Kidney (tissue), 14 donors: Measurements from ENCODE around the gene CLDN11. TPM values are rescaled to one million over a fixed set of nuclear protein-coding genes. Genes with fewer than 3 reads are reported as not detected.

Experiments used
- DNase-seq, 5 donors: peaks; one replicate each; pipeline ENCODE4 v3.0.0-alpha.2; 2013 to 2020
- FAIRE-seq: peaks from 2 replicates; lab custom pipeline; 2012; peaks lifted over from hg19 to GRCh38; lab: Jason Lieb, UNC
- H3K27ac ChIP-seq, 2 donors: one replicate each; pipeline ENCODE4 v1.7.0; 2013; ENCODE audit warnings: low read depth in 2 of 2, low read length in 2 of 2, inconsistent platforms in 1 of 2
- H3K27me3 ChIP-seq: one replicate; pipeline ENCODE4 v1.7.1; 2013; ENCODE audit warnings: low read length, inconsistent platforms; ENCODE audit not compliant: control insufficient read depth, insufficient read depth
- H3K36me3 ChIP-seq, 3 donors: one replicate each; pipeline versions ENCODE4 v1.7.0 to v1.7.1; 2013; ENCODE audit warnings: low read length in 3 of 3, control low read depth in 1 of 3, inconsistent platforms in 1 of 3; ENCODE audit not compliant: insufficient read depth in 3 of 3, control insufficient read depth in 2 of 3
- H3K4me1 ChIP-seq, 3 donors: one replicate each; pipeline versions ENCODE4 v1.7.0 to v1.7.1; 2013; ENCODE audit warnings: low read length in 3 of 3, inconsistent platforms in 1 of 3, low read depth in 1 of 3; ENCODE audit not compliant: control insufficient read depth in 2 of 3, insufficient read depth in 2 of 3
- H3K4me3 ChIP-seq, 3 donors: one replicate each; pipeline versions ENCODE4 v1.7.0 to v1.8.1; 2013; ENCODE audit warnings: low read length in 3 of 3, control low read depth in 1 of 3, inconsistent platforms in 1 of 3
- H3K9ac ChIP-seq, 3 donors: one replicate each; pipeline versions ENCODE4 v1.7.0 to v1.7.1; 2013; ENCODE audit warnings: low read length in 3 of 3, control low read depth in 1 of 3, inconsistent platforms in 1 of 3
- H3K9me3 ChIP-seq, 3 donors: one replicate each; pipeline versions ENCODE4 v1.7.0 to v1.7.1; 2013; ENCODE audit warnings: low read length in 3 of 3, control low read depth in 1 of 3, inconsistent platforms in 1 of 3; ENCODE audit not compliant: control insufficient read depth in 2 of 3, insufficient read depth in 1 of 3
- CTCF ChIP-seq: IDR thresholded peaks from 3 replicates; pipeline ENCODE4 v1.5.1; 2012; ENCODE audit warnings: mild to moderate bottlenecking, moderate library complexity, borderline replicate concordance; ENCODE audit not compliant: insufficient read depth; ENCODE audit errors: extremely low read depth
- intact Hi-C: fragments of 100-400 bp; cut with DNase I; formaldehyde crosslinking; loops from one replicate; pipeline ENCODE4 v1.11.1; 2022
- polyA plus RNA-seq: library from polyadenylated mRNA; stranded (reverse); fragments of 350-450 nt; fragmentation: Illumina TruSeq; extraction: RNeasy Lipid Tissue Mini Kit (QIAGEN cat#74804); gene quantifications from one replicate; pipeline ENCODE4 v1.2.3, GENCODE V29; 2014; ENCODE audit warnings: low read depth, low replicate concordance; ENCODE audit not compliant: insufficient read depth
- total RNA-seq: library from RNA; stranded (reverse); fragmentation: NEBNext Ultra II Directional; extraction: Animal tissue kit (Norgen Biotek cat#: 25700); gene quantifications from one replicate; pipeline ENCODE4 v1.2.1, GENCODE V29; 2021
- donor health status: control.
- donor health status: control.
- donor health status: control.
- donor health status: control.
- donor health status: control.
- donor health status: DM: yes; HTN: yes; CAD: no.
- donor health status: Normal renal cell carcinoma (clear cell type).

Gene CLDN11
- total and polyA plus RNA-seq, 2 donors from 2014 or later = 1.6 to 2.4 TPM

- no peaks in the 10 kb centered on the region for H3K36me3 ChIP-seq
- no peak overlapping the region for H3K9ac ChIP-seq
- intact Hi-C loops = no loop called here
- H3K27ac ChIP-seq = no peak overlapping the region
- no peak for TF ChIP-seq CTCF
- DNase-seq (peak in 1 of 5 donors; percentile 32), FAIRE-seq (no peak)
- H3K9me3 ChIP-seq = no peaks in the 10 kb centered on the region
- no peaks in the 10 kb centered on the region for H3K27me3 ChIP-seq
- no peak overlapping the region for H3K4me3 ChIP-seq
- H3K4me1 ChIP-seq = no peaks in the 10 kb centered on the region
Measured at GRCh38 chr3:170429050-170429449, 10.4 kb downstream of the CLDN11 start.

GRCh38 chr3:170431054-170431453 lies 12.4 kb downstream of the CLDN11 start:
- no peak for DNase-seq
- H3K4me1 ChIP-seq = no peaks in the 10 kb centered on the region
- H3K36me3 ChIP-seq = peaks cover 0 to 3% (median 0%) of the 10 kb centered on the region in 3 donors
- H3K4me3 ChIP-seq = no peak overlapping the region
- H3K9ac ChIP-seq = no peak overlapping the region
- intact Hi-C loops = no loop called here
- no peak for TF ChIP-seq CTCF
- no peaks in the 10 kb centered on the region for H3K9me3 ChIP-seq
- FAIRE-seq = no peak
- H3K27ac ChIP-seq = no peak overlapping the region
- no peaks in the 10 kb centered on the region for H3K27me3 ChIP-seq

- no peak for TF ChIP-seq CTCF
- H3K9me3 ChIP-seq = no peaks in the 10 kb centered on the region
- H3K4me3 ChIP-seq = no peak overlapping the region
- no peak for DNase-seq
- intact Hi-C loops = no loop called here
- peaks cover 0 to 3% (median 0%) of the 10 kb centered on the region in 3 donors for H3K36me3 ChIP-seq
- H3K4me1 ChIP-seq = no peaks in the 10 kb centered on the region
- no peak overlapping the region for H3K9ac ChIP-seq
- no peak for FAIRE-seq
- H3K27ac ChIP-seq = no peak overlapping the region
- no peaks in the 10 kb centered on the region for H3K27me3 ChIP-seq
Measured at GRCh38 chr3:170432416-170432815, 13.7 kb downstream of the CLDN11 start.

- no peak overlapping the region for H3K4me3 ChIP-seq
- intact Hi-C loops = no loop called here
- DNase-seq (no peak), FAIRE-seq (no peak)
- no peak overlapping the region for H3K27ac ChIP-seq
- H3K27me3 ChIP-seq = no peaks in the 10 kb centered on the region
- no peak for TF ChIP-seq CTCF
- H3K9ac ChIP-seq = no peak overlapping the region
- peaks cover 0 to 3% (median 0%) of the 10 kb centered on the region in 3 donors for H3K36me3 ChIP-seq
- no peaks in the 10 kb centered on the region for H3K4me1 ChIP-seq
- no peaks in the 10 kb centered on the region for H3K9me3 ChIP-seq
Measured at GRCh38 chr3:170436697-170437096, 18.0 kb downstream of the CLDN11 start.
